H1 (cell line): ENCODE measurements around the gene KCNQ2. TPM values are rescaled to one million over a fixed set of nuclear protein-coding genes. Genes with fewer than 3 reads are reported as not detected.

Source experiments
- CTCF ChIA-PET: fragments of 300-600 bp; sonication (Branson Sonifier 250); formaldehyde crosslinking; loops from one replicate; lab custom pipeline; 2021; ENCODE audit not compliant: partially characterized antibody; lab: Charles Lee
- POLR2A ChIA-PET: fragments of 300-600 bp; sonication (Branson Sonifier 250); formaldehyde crosslinking; loops from one replicate; lab custom pipeline; 2021; ENCODE audit warnings: inconsistent platforms; ENCODE audit not compliant: partially characterized antibody; lab: Charles Lee
- DNase-seq, 2 experiments: peaks; one replicate each; pipeline versions ENCODE4 v3.0.0 to v3.0.0-alpha.2; 2010 to 2022; ENCODE audit warnings: low spot score in 2 of 2, low read depth in 1 of 2, mixed read lengths in 1 of 2
- FAIRE-seq: peaks from 2 replicates; lab custom pipeline; 2011; peaks lifted over from hg19 to GRCh38; lab: Jason Lieb, UNC
- H2AFZ ChIP-seq: 2 replicates; pipeline ENCODE4 v1.8.1; 2012; ENCODE audit warnings: low read length, inconsistent platforms
- H2AK5ac ChIP-seq: 2 replicates; pipeline ENCODE4 v1.6.1; 2013; ENCODE audit warnings: low read depth, low read length
- H2BK120ac ChIP-seq: replicated peaks from 2 replicates; pipeline ENCODE3; 2013; ENCODE audit warnings: low read depth, low read length, inconsistent platforms
- H2BK12ac ChIP-seq: 2 replicates; pipeline ENCODE4 v1.6.1; 2013; ENCODE audit warnings: low read depth, low read length
- H2BK15ac ChIP-seq: 2 replicates; pipeline ENCODE4 v1.6.1; 2013; ENCODE audit warnings: low read length
- H2BK20ac ChIP-seq: 2 replicates; pipeline ENCODE4 v1.6.1; 2013; ENCODE audit warnings: low read length
- H2BK5ac ChIP-seq: 2 replicates; pipeline ENCODE4 v1.6.1; 2013; ENCODE audit warnings: low read depth, low read length
- H3K14ac ChIP-seq: 2 replicates; pipeline ENCODE4 v1.6.1; 2013; ENCODE audit warnings: inconsistent platforms; ENCODE audit not compliant: insufficient read length
- H3K18ac ChIP-seq: 2 replicates; pipeline ENCODE4 v1.6.1; 2013; ENCODE audit warnings: low read length; ENCODE audit errors: extremely low read depth
- H3K23ac ChIP-seq: 2 replicates; pipeline ENCODE4 v1.6.1; 2013; ENCODE audit warnings: inconsistent platforms; ENCODE audit not compliant: insufficient read length
- H3K23me2 ChIP-seq: 2 replicates; pipeline ENCODE4 v1.6.1; 2013; ENCODE audit warnings: low read depth, low read length
- H3K27ac ChIP-seq: 2 replicates; pipeline ENCODE4 v1.6.1; 2011; ENCODE audit warnings: low read depth, low read length, inconsistent platforms
- H3K27me3 ChIP-seq, 4 experiments: replicated peaks in 1 of 4; 1 replicate in 1 of 4; 2 replicates in 3 of 4; pipeline versions ENCODE4 v1.6.1 to v1.8.1; 2011 to 2013; ENCODE audit warnings: low read length in 3 of 4, mild to moderate bottlenecking in 3 of 4, inconsistent platforms in 2 of 4, mixed read lengths in 2 of 4, moderate library complexity in 1 of 4; ENCODE audit not compliant: control insufficient read depth in 3 of 4, insufficient read depth in 3 of 4; ENCODE audit errors: extremely low read depth in 1 of 4
- H3K36me3 ChIP-seq, 4 experiments: 2 replicates each; pipeline versions ENCODE4 v1.6.1 to v1.8.1; 2011 to 2013; ENCODE audit warnings: mild to moderate bottlenecking in 4 of 4, low read length in 3 of 4, moderate library complexity in 2 of 4, control low read depth in 1 of 4, inconsistent platforms in 1 of 4; ENCODE audit not compliant: insufficient read depth in 4 of 4, control insufficient read depth in 2 of 4
- H3K4ac ChIP-seq: replicated peaks from 2 replicates; pipeline ENCODE3; 2013; ENCODE audit warnings: low read length, low read depth, mixed read lengths, inconsistent platforms; ENCODE audit not compliant: insufficient read length
- H3K4me1 ChIP-seq, 4 experiments: replicated peaks in 1 of 4; 1 replicate in 1 of 4; 2 replicates in 3 of 4; pipeline versions ENCODE4 v1.6.1 to v1.8.1; 2011 to 2013; ENCODE audit warnings: low read length in 3 of 4, inconsistent platforms in 2 of 4, mixed read lengths in 1 of 4; ENCODE audit not compliant: insufficient read depth in 4 of 4, control insufficient read depth in 3 of 4
- H3K4me2 ChIP-seq, 2 experiments: 2 replicates each; pipeline versions ENCODE4 v1.6.1 to v1.8.1; 2011 to 2013; ENCODE audit warnings: low read depth in 2 of 2, low read length in 2 of 2, control low read depth in 1 of 2, inconsistent platforms in 1 of 2, mild to moderate bottlenecking in 1 of 2; ENCODE audit not compliant: insufficient read depth in 1 of 2
- H3K4me3 ChIP-seq, 4 experiments: fragments of 200-600, 300-600 bp in 1 of 4; sonication (generic), shearing (Covaris generic), sonication (Bioruptor Twin) in 1 of 4; 2 replicates each; pipeline versions ENCODE4 v1.5.1 to v1.8.1; 2011 to 2016; ENCODE audit warnings: low read length in 4 of 4, low read depth in 3 of 4, control low read depth in 2 of 4, inconsistent platforms in 2 of 4, mild to moderate bottlenecking in 2 of 4, mixed read lengths in 1 of 4, moderate library complexity in 1 of 4; ENCODE audit not compliant: insufficient read depth in 2 of 4; ENCODE audit errors: extremely low read depth in 1 of 4
- H3K56ac ChIP-seq: replicated peaks from 2 replicates; pipeline ENCODE3; 2013; ENCODE audit warnings: low read depth, mild to moderate bottlenecking, mixed read lengths, low read length, inconsistent platforms; ENCODE audit not compliant: insufficient read length
- H3K79me1 ChIP-seq: 2 replicates; pipeline ENCODE4 v1.6.1; 2013; ENCODE audit warnings: low read depth, low read length, control low read depth
- H3K79me2 ChIP-seq, 2 experiments: 2 replicates each; pipeline versions ENCODE4 v1.6.1 to v1.8.1; 2012 to 2013; ENCODE audit warnings: low read length in 2 of 2, mild to moderate bottlenecking in 2 of 2, inconsistent platforms in 1 of 2; ENCODE audit not compliant: insufficient read depth in 2 of 2, control insufficient read depth in 1 of 2
- H3K9ac ChIP-seq, 4 experiments: replicated peaks in 1 of 4; 1 replicate in 1 of 4; 2 replicates in 3 of 4; pipeline versions ENCODE4 v1.6.1 to v1.8.1; 2011 to 2013; ENCODE audit warnings: low read depth in 3 of 4, low read length in 3 of 4, control low read depth in 2 of 4, mild to moderate bottlenecking in 2 of 4, moderate library complexity in 2 of 4, inconsistent platforms in 1 of 4; ENCODE audit errors: extremely low read depth in 1 of 4
- H3K9me3 ChIP-seq, 2 experiments: 2 replicates each; pipeline versions ENCODE4 v1.6.1 to v1.8.1; 2012 to 2013; ENCODE audit warnings: mild to moderate bottlenecking in 2 of 2, moderate library complexity in 2 of 2, control low read depth in 1 of 2, inconsistent platforms in 1 of 2, low read depth in 1 of 2, low read length in 1 of 2, mixed read lengths in 1 of 2; ENCODE audit not compliant: insufficient read depth in 2 of 2
- H4K20me1 ChIP-seq, 2 experiments: replicated peaks in 1 of 2; 2 replicates each; pipeline versions ENCODE3 to v1.8.1; 2011 to 2013; ENCODE audit warnings: inconsistent platforms in 2 of 2, low read length in 2 of 2, mild to moderate bottlenecking in 1 of 2; ENCODE audit not compliant: insufficient read depth in 2 of 2, control insufficient read depth in 1 of 2
- H4K5ac ChIP-seq: 2 replicates; pipeline ENCODE4 v1.6.1; 2013; ENCODE audit warnings: low read length, low read depth, mixed read lengths, inconsistent platforms; ENCODE audit not compliant: insufficient read length
- H4K8ac ChIP-seq: 2 replicates; pipeline ENCODE4 v1.8.0; 2013; ENCODE audit warnings: mild to moderate bottlenecking, moderate library complexity, low read length, inconsistent platforms; ENCODE audit not compliant: insufficient read depth; ENCODE audit errors: extremely low read depth
- H4K91ac ChIP-seq: replicated peaks from 2 replicates; pipeline ENCODE3; 2013; ENCODE audit warnings: low read length, mixed read lengths, inconsistent platforms; ENCODE audit not compliant: insufficient read length
- ASH2L ChIP-seq: fragments of 200-600, 300-600 bp; sonication (generic); IDR thresholded peaks from one replicate; pipeline ENCODE4 v1.7.1; 2017; ENCODE audit warnings: low read length
- CHD1 ChIP-seq: IDR thresholded peaks from 2 replicates; pipeline ENCODE4 v1.6.1; 2012; ENCODE audit warnings: low read depth, low read length, improper control_type of control experiment
- CTBP2 ChIP-seq: IDR thresholded peaks from 2 replicates; pipeline ENCODE4 v1.7.0; 2011; ENCODE audit warnings: borderline replicate concordance, mild to moderate bottlenecking, moderate library complexity, mixed read lengths, low read length; ENCODE audit not compliant: insufficient read depth, insufficient read length
- EP300 ChIP-seq, 2 experiments: IDR thresholded peaks; 1 replicate in 1 of 2; 2 replicates in 1 of 2; pipeline ENCODE4 v1.6.1; 2011 to 2012; ENCODE audit warnings: low read depth in 2 of 2, low read length in 2 of 2, mild to moderate bottlenecking in 2 of 2, borderline replicate concordance in 1 of 2, inconsistent platforms in 1 of 2, moderate library complexity in 1 of 2
- GTF2F1 ChIP-seq: IDR thresholded peaks from 2 replicates; pipeline ENCODE4 v1.6.1; 2012; ENCODE audit warnings: low read depth, low read length, improper control_type of control experiment, borderline replicate concordance
- JUN ChIP-seq: IDR thresholded peaks from 2 replicates; pipeline ENCODE4 v1.6.1; 2011; ENCODE audit warnings: low read depth, mild to moderate bottlenecking, improper control_type of control experiment, low read length
- KDM5A ChIP-seq: fragments of 200-600 bp; IDR thresholded peaks from 2 replicates; pipeline ENCODE4 v1.7.1; 2012; ENCODE audit warnings: mild to moderate bottlenecking, low read length, inconsistent platforms, mixed read lengths
- MAX ChIP-seq: IDR thresholded peaks from 2 replicates; pipeline ENCODE4 v1.6.1; 2012; ENCODE audit warnings: inconsistent platforms
- RBBP5 ChIP-seq: IDR thresholded peaks from 2 replicates; pipeline ENCODE4 v1.7.1; 2012; ENCODE audit warnings: low read depth, mild to moderate bottlenecking, inconsistent platforms, low read length, moderate library complexity, borderline replicate concordance
- TEAD4 ChIP-seq: IDR thresholded peaks from 2 replicates; pipeline ENCODE4 v1.6.1; 2012; ENCODE audit warnings: low read depth, low read length, inconsistent platforms, mixed read lengths
- WGBS, 2 experiments: shearing (Covaris generic) in 1 of 2; methylation state at CpG; one replicate each; pipeline versions ENCODE4 v1.1.6 to v1.1.7; 2013 to 2015; ENCODE audit warnings: low lambda C conversion rate in 2 of 2, mixed read lengths in 2 of 2, inconsistent platforms in 1 of 2, low coverage in 1 of 2, missing lambda C conversion rate in 1 of 2; ENCODE audit not compliant: insufficient replicate concordance in 2 of 2, insufficient coverage in 1 of 2, insufficient read length in 1 of 2; ENCODE audit errors: extremely low coverage in 1 of 2, missing lambda C conversion rate in 1 of 2; 5-methylcytosine and 5-hydroxymethylcytosine counted together
- polyA plus RNA-seq, 7 experiments: library from polyadenylated mRNA; depleted of rRNA in 3 of 7; stranded (reverse) in 5 of 7; unstranded in 2 of 7; fragments of >200 nt in 5 of 7; fragments of 200-250 nt in 2 of 7; gene quantifications; 1 replicate in 5 of 7; 2 replicates in 1 of 7; 4 replicates in 1 of 7; pipeline versions ENCODE4 v1.2.1 to v1.2.3, GENCODE V29; 2011 to 2013; ENCODE audit warnings: missing spikeins in 2 of 7, mixed read lengths in 2 of 7
- total RNA-seq: library from RNA; stranded (reverse); fragmentation: NEBNext Ultra II Directional; extraction: Animal tissue kit (Norgen Biotek cat#: 25700); gene quantifications from 2 replicates; pipeline ENCODE4 v1.2.1, GENCODE V29; 2021

The KCNQ2 gene
- total and polyA plus RNA-seq, 2 of the 8 experiments (the other 6 are each of a cell fraction or from before 2014, with no cell fraction given), result 82.6 to 243 TPM

GRCh38 chr20:63484651-63485403, 12.4 kb upstream of the KCNQ2 start:
- Histone ChIP-seq H4K20me1 (no peaks in the 10 kb centered on the region), H3K9ac (no peak overlapping the region), H3K9me3 (peaks cover 4% of the 10 kb centered on the region in 2 experiments; a peak in 1 of 4 replicates), H3K23ac (no peak overlapping the region), H3K27me3 (peaks cover 0 to 21% (median 14%) of the 10 kb centered on the region in 4 experiments; a peak in 6 of 7 replicates), H3K18ac (no peak overlapping the region), H3K79me1 (no peaks in the 10 kb centered on the region), H2BK5ac (no peak overlapping the region), H2BK20ac (no peak overlapping the region), H2AK5ac (no peak overlapping the region), H3K56ac (no peak overlapping the region), H3K4me3 (no peak overlapping the region), H3K4ac (no peak overlapping the region), H3K36me3 (no peaks in the 10 kb centered on the region), H4K5ac (no peak overlapping the region), H4K91ac (no peak overlapping the region), H3K79me2 (no peaks in the 10 kb centered on the region), H2BK15ac (no peak overlapping the region), H3K14ac (no peak overlapping the region), H3K4me2 (no peak overlapping the region), H4K8ac (no peak overlapping the region), H3K23me2 (peaks cover 2% of the 10 kb centered on the region; the same call in 1 of the 2 replicates), H2BK120ac (no peak overlapping the region), H2AFZ (no peak overlapping the region), H3K4me1 (peaks cover 0 to 30% (median 16%) of the 10 kb centered on the region in 4 experiments; a peak in 5 of 7 replicates), H3K27ac (no peak overlapping the region), H2BK12ac (no peak overlapping the region)
- ChIA-PET CTCF (interaction anchor here (1.1 to 4.8 kb wide), 11 partner anchors 12 to 489 kb away, joined by 3 to 39 read pairs (median 5); partner anchors contain the start of gene PTK6), POLR2A (interaction anchor here (1.1 to 1.9 kb wide), 3 partner anchors 13 to 38 kb away, joined by 4 to 6 read pairs (median 6); partner anchors contain the start of genes KCNQ2 and PPDPF)
- TF ChIP-seq GTF2F1 (no peak), EP300 (IDR thresholded peaks at IDR 0.05; ENCODE audit: borderline replicate concordance in 1 of 2, low read depth in 2 of 2, low read length in 2 of 2) (no peak), KDM5A (no peak), MAX (no peak), TEAD4 (no peak), CHD1 (no peak), ASH2L (no peak), CTBP2 (no peak), RBBP5 (no peak), JUN (no peak)
- no peak for DNase-seq
- WGBS, 2 experiments, result 85% methylated on average over 16 of the region's 18 CpGs; no CpG with 5 or more reads in 1 of the 2 experiments
- no peak for FAIRE-seq
